ENCODE data around the gene MAN1C1. TPM values are rescaled to one million over a fixed set of nuclear protein-coding genes. Genes with fewer than 3 reads are reported as not detected.

The MAN1C1 gene
- total RNA-seq, 1 experiment from 2014 or later: 9.3 TPM

DNA sequence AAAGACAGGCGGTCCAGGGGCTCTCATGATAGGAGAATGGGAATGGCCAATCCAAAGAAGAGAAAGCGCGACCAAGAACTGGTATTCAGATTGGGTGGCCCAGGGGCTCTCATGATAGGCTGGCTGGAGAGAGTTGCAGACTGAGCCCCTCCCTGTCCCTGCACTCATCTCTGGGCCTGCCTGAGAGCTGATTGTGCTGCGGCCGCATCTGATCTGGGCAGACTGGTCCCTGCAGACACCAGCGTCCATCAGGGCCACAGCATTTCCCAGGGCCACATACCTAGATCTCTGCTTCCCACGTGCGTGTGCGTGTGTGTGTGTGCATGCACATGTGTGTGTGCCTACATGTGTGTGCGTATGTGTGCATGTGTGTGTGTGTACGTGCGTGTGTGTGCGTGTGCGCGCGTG is 30.4 kb upstream of the MAN1C1 start:
- no peak overlapping the region for H4K8ac ChIP-seq (replicated peaks; ENCODE audit: insufficient read length, low read depth, low read length)
- H3K14ac ChIP-seq (ENCODE audit: insufficient read depth, low read length): no peak overlapping the region
- no peak overlapping the region for H2BK15ac ChIP-seq (ENCODE audit: low read depth, low read length)
- no peaks in the 10 kb centered on the region; a peak in 2 of 7 replicates for H3K36me3 Mint-ChIP-seq (ENCODE audit: insufficient read depth in 1 of 3, low read depth in 3 of 3)
- no peak overlapping the region for H3K4me2 ChIP-seq (ENCODE audit: insufficient read depth, insufficient read length, low read length)
- H3K23ac ChIP-seq (ENCODE audit: insufficient read length, low read depth, low read length): no peak overlapping the region
- no peak overlapping the region for H3K56ac ChIP-seq (ENCODE audit: insufficient read length, low read depth, low read length)
- DNase-seq: peak; percentile 91
- H4K20me1 ChIP-seq (ENCODE audit: control insufficient read depth, insufficient read depth, insufficient read length): no peaks in the 10 kb centered on the region
- no peak overlapping the region for H3T11ph ChIP-seq (ENCODE audit: low read length)
- no peak for TF ChIP-seq CTCF (conservative IDR thresholded peaks at IDR 0.05)
- no peak overlapping the region for H4K5ac ChIP-seq (ENCODE audit: insufficient read length, low read depth, low read length)
- H3K27me3 Mint-ChIP-seq (ENCODE audit: low read depth): 0 out of 2 replicates have a peak, but pooled peaks cover 1% of the 10 kb centered on the region
- H2AFZ ChIP-seq (ENCODE audit: low read length): no peak overlapping the region
- H3K4me1 ChIP-seq (ENCODE audit: insufficient read depth, low read length): peaks cover 12% of the 10 kb centered on the region; the same call in 1 of the 2 replicates
- H2BK5ac ChIP-seq (ENCODE audit: insufficient read length, low read length): no peak overlapping the region
- peak overlapping the region; percentile 6 for H3K18ac ChIP-seq (ENCODE audit: insufficient read length, low read depth, low read length)
- no peak overlapping the region for H3K27ac ChIP-seq (ENCODE audit: insufficient read length, low read depth, low read length)
- peak overlapping the region; percentile 40 to 82 (median 64); a peak in 3 of 7 replicates for H3K27ac Mint-ChIP-seq
- no peak overlapping the region for H4K91ac ChIP-seq (ENCODE audit: insufficient read length, low read depth, low read length)
- H3K9me3 Mint-ChIP-seq: peaks cover 3% of the 10 kb centered on the region in 2 experiments; a peak in 3 of 5 replicates
- H3K9ac ChIP-seq (ENCODE audit: extremely low read depth, insufficient read length, low read length): no peak overlapping the region
- H2BK120ac ChIP-seq (ENCODE audit: low read depth, low read length, poor library complexity, severe bottlenecking): no peak overlapping the region
- no peaks in the 10 kb centered on the region for H3K79me1 ChIP-seq (ENCODE audit: insufficient read depth, low read depth, low read length, poor library complexity, severe bottlenecking)
- WGBS (ENCODE audit: extremely low coverage, insufficient read length, low lambda C conversion rate): no CpG with 5 or more reads among the region's 16 CpGs
- no peaks in the 10 kb centered on the region for H3K27me3 ChIP-seq (ENCODE audit: insufficient read depth, low read length)
- H3K23me2 ChIP-seq (ENCODE audit: insufficient read length, low read depth, low read length, poor library complexity, severe bottlenecking): no peaks in the 10 kb centered on the region
- H2AK5ac ChIP-seq (ENCODE audit: insufficient read length, low read length): no peak overlapping the region
- H3K9me3 ChIP-seq (ENCODE audit: control insufficient read depth, low read depth, low read length): no peaks in the 10 kb centered on the region
- no peak overlapping the region; a peak in 1 of 5 replicates for H3K4me3 Mint-ChIP-seq
- H3K4ac ChIP-seq (ENCODE audit: low read depth, low read length): no peak overlapping the region
- H3K79me2 ChIP-seq (ENCODE audit: insufficient read depth, low read length): no peaks in the 10 kb centered on the region
- H3K4me1 Mint-ChIP-seq: peaks cover 47 to 51% of the 10 kb centered on the region in 2 experiments
- no peak overlapping the region for H2BK20ac ChIP-seq (ENCODE audit: low read depth, low read length, poor library complexity, severe bottlenecking)
- H2BK12ac ChIP-seq (ENCODE audit: insufficient read length, low read depth, low read length): no peak overlapping the region
